GM19463 (cell line): ENCODE data around the gene GRK4.
"Not testable (repeated sequence)": the region's sequence is repeated elsewhere in the genome, so short reads cannot be mapped to it uniquely, and the experiment has no call there.

Experiments used
- ATAC-seq: cut with Tn5 transposase; IDR thresholded peaks from one replicate; pipeline ENCODE4 v1.9.1; 2021; ENCODE audit warnings: mild to moderate bottlenecking, moderate library complexity; ENCODE audit not compliant: unreplicated experiment

GRK4 gene

DNA sequence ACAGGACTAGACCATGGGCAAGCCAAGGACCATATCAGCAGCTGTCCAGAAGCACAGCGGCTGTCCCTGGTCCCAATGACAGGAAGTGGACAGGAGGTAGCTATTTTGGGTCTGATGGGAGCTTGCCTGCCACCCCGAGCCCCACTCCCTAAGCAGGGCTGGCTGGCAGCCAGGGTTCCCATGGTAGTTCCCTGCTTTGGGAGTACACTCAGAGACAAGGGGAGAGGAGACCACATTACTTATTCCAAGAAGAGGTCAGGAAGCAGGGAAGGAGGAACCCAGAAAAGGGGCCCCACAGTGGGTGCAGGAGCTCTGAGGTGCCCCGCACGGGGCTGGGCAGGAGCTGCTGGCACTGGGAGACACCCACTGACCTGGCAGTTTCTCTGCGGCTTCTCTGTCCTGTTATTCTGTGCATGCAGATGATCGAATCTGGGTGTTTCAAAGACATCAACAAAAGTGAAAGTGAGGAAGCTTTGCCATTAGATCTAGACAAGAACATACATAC lies 74.6 kb downstream of the GRK4 start:
- ATAC-seq: no peak

DNA sequence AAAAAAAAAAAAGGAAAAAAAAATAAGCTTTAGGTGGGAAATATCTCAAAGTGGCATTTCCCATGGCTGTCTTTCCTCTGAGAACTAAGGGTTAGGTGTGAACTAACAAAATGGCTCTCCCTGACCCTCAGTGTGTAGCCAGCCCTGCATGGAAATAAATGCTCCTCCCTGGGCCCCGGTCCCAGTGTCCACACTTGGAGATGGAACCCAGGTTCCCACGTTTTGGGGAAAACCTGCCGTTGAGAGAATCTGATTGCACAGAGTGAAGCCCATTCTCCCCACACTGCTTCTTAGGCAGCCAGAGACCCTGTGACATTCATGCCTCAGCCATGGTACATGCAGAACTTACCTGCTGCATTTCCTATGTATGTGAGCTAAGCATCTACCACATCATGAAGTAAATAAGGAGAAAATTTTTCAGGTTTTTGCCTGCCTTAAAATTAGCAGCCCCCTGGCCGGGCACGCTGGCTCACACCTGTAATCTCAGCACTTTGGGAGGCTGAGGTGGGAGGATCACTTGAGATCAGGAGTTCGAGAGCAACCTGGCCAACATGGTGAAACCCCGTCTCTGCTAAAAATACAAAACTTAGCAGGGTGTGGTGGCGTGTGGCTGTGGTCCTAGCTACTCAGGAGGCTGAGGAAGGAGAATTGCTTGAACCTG lies 76.5 kb downstream of the GRK4 start:
- ATAC-seq: no peak

DNA sequence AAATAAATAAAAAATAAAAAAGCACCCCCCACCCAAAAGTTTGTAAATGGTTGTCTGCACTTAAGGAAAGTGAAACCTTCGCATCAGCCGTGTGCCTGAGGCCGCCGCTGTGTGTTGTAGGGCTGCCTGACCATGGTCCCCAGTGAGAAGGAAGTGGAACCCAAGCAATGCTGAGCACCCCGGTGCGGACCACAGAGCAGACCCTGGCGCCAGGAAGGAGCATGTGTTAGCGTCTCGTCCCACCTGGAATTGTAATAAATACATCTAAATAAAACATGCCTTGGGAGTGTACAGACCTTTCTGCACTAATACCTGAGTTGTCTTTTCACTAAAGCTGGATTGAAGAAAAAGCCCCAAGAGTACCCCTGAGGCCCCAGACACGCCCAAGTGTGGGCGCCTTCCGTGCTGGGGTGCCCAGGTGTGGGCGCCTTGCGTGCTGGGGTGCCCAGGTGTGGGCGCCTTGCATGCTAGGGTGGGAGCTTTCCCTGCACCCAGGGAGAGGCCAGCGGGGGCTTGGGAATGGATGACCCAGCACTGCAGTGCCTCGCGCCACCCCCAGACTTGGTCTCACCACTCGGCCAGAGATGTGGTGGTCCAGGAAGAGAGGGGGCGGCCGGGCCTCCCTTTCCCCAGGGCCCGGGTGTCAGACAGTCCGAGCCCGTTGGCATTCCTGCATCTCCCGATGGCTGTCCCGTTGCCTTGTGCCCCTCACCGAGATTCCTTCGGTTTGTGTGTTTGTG lies 77.3 kb downstream of the GRK4 start:
- ATAC-seq: no peak

DNA sequence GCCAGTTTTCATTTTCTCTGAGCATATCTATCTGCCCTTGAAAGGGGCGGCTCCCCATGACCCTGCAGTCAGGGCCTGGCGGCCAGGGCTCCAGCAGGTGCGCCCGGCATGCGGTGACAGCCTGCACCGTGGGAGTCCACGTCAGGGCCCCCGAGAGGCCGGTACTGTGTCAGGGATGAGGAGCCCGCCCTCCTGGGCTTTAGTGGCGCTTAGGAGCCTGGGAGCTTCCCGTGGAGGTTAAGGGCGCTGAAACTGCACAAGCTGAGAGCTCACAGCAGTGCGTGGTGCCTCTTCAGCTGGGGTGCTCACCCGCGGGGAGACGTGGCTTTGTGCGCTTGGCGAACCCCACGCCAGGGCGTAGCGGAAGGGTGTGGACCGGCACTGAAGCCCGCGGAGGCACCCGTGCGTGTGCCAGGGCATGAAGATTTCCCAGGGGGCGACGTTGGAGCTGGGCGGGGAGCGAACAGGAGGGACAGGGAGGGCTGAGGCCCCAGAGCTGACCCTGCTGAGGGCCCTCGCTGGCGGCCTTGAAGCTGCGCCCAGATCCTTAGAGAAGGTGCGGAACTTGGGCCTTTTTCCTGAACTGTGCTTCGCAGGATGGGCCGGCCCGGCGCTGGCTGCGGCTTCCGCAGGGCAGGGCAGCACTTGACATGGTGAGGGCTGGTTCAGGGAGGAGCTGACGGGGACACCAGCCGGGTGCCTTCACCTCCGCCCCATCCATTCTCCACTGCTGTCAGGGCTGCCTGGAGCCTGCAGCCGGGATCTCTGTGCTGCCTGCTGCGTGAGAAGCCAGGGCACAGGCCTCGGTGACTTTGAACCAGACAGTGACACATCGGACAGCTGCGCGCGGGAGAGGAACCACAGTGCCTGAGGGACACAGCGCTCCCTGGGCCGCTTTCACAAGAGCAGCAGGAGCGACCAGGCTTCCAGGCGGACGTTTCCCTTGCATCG lies 78.1 kb downstream of the GRK4 start:
- peak; percentile 33 for ATAC-seq

DNA sequence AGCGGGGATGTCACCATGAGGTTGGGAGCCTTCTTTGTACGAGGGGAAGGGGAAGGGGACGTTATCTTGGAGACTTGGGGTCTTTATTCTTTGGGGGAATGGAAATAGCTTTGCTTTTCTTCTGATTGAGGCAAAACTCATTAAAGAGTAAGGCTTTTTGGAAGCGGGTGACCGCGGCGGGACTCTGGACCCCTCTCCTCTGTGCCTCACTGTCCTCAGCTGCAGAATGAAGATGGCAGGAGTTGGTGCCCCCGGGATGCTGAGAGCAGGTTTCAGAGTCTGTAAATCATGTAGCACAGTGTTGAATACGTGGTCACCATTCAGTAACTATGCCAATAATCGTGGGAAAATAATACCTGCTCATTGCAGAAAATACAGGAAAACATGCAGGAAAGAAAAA lies 78.9 kb downstream of the GRK4 start:
- ATAC-seq: no peak

DNA sequence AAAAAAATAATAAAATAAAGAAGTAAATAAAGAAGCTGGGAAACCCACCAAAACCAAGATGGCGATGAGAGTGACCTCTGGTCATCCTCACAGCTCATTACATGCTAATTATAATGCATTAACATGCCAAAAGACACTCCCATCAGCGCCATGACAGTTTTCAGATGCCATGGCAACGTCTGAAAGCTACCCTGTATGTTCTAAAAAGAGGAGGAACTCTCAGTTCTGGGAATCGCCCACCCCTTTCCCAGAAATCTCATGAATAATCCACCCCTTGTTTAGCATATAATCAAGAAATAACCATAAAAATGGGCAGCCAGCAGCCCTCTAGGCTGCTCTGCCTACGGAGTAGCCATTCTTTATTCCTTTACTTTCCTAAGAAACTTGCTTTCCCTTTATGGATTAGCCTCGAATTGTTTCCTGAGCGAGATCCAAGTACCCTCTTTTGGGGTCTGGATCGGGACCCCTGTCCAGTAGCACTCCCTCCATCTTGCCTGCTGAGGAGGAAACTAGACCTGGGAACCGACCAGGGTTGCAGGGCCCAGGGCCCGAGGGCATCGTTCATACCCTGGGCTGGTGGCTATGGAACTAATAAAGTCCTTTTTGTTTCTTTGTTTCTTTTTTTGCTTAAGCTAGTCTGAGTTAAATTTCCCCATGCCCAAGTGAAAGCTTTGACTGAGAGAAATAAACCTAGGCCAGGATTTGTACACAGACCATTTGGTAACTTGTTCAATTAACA lies 80.1 kb downstream of the GRK4 start:
- ATAC-seq: no peak

DNA sequence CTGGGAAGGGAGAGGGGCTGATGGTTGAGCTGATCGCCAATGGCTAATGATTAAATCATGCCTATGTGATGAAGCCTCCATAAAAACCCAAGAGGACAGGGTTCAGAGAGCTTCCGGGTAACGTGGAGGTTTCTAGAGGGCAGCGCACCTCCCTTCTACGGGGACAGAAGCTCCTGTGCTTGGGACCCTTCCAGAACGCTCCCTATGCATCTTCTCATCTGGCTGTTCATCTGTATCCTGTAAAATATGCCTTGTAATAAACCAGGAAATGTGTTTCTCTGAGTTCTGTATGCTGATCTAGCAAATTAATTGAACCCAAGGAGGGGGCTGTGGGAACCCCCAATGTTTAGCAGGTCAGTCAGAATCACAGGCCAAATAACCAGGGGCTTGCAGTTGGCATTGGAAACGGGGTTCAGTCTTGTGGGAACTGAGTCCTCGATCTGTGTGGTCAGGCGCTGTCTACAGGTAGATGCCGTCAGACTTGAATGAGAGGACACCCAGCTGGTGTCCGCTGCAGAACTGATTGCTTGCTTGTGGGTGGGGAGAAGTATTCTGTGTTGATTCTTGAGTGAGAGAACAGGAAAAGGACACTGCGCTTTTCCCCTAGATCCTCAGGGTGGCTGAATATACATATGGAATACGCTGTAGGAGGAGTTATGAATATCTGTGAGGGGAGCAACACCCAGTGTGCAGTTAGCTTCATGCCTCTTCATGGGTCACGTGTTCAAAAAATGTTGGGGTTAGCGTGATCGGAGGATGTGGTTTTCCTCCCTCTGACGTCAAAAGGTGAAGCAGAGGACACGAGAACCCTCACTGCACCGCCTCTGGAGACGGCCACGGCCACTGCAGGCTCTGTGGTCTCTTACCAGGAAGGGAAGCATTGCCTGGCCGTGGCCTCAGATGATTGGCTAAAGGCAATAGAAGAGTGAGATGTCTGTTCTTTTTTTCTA lies 81.8 kb downstream of the GRK4 start:
- ATAC-seq: no peak

DNA sequence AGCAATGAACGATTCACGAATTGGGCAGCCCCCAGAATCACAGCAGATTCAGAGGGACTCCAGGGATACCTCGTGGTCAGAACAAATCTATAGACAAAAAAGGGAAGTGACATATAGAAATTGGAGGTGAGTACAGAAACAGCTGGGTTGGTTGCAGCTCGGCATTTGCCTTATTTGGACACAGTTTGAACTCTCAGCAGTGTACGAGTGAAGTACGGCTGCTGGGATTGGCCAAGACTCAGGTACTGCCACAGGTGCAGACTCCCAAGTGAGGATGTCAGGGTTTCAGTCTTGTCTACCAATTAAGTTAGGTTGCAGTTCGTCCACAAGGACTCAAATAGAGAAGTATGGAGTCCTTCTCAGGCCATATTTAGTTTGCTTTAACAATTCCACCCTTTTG lies 82.8 kb downstream of the GRK4 start:
- no peak for ATAC-seq

DNA sequence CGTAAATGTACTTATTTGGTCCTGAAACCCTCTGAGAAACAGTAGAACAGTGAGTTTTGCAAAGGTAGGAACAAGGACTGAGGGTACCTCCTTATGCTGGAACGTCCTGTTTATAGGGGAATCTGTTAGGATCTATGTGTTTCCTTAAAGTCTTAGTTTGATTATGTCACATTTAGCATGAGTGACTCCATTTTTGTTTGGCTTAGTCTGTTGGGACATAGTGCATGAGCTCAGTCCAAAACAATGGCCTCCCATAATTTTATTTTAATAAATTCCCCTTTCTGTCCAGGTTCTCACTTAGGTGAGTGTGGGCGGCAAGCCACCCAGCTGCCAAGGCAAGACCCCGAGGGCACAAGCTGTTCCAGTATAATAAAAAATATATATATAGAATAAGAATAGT lies 83.3 kb downstream of the GRK4 start:
- no peak for ATAC-seq

DNA sequence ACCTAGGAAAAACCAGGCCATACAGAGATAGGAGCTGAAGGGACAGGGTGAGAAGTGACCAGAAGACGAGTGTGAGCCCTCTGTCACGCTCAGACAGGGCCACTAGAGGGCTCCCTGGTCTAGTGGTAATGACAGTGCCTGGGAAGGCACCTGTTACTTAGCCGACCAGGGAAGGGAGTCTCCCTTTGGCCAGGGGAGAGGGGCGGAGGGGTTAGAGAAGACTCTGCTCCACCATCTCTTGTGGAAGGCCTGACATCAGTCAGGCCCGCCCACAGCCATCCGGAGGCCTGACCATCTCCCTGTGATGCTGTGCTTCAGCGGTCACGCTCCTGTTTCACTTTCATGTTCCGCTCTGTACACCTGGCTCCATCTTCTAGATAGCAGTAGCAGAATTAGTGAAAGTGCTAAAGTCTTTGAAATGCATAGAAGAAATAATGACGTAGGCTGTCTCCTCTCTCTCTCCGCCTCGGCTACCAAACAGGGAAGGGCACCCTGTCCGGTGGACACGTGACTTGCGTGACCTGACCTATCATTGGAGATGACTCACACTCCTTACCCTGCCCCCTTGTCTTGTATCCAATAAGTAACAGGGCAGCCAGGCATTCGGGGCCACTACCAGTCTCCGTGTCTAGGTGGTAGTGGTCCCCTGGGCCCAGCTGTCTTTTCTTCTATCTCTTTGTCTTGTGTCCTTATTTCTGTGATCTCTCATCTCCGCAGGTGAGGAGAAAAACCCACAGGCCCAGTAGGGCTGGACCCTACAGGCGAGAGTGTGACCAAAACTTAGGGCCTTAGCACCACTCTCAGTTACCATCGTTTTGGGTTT lies 84.3 kb downstream of the GRK4 start:
- peak; percentile 96 for ATAC-seq

DNA sequence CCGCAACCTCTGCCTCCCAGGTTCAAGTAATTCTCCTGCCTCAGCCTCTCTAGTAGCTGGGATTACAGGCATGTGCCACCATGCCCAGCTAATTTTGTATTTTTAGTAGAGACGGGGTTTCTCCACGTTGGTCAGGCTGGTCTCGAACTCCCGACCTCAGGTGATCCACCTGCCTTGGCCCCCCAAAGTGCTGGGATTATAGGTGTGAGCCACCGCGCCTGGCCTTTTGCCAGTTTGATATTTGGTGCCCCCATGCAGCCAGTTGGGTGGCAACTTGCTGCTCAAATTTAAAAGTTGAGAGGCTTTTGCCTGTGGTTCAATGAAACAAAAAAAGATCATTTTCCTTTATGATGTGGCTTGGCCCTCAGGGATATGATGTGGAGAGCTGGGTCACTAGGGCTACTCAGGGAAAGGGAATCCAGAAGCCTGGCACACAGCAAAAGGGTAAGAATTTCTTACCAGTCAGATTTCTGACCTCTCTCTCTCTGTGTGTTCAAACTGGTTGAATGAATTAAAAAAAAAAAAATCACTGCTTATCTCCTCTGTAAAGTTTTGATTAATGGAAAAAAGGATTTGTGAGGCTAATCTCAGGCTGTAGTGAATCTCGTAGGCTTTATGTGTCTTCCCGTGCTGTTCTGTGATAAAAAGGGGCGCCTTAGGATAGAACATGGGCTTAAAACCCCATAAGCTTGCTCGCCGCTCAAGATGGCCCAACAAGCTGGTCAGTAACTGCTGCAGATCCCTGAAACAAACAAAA lies 87.9 kb downstream of the GRK4 start:
- not testable (repeated sequence) for ATAC-seq

DNA sequence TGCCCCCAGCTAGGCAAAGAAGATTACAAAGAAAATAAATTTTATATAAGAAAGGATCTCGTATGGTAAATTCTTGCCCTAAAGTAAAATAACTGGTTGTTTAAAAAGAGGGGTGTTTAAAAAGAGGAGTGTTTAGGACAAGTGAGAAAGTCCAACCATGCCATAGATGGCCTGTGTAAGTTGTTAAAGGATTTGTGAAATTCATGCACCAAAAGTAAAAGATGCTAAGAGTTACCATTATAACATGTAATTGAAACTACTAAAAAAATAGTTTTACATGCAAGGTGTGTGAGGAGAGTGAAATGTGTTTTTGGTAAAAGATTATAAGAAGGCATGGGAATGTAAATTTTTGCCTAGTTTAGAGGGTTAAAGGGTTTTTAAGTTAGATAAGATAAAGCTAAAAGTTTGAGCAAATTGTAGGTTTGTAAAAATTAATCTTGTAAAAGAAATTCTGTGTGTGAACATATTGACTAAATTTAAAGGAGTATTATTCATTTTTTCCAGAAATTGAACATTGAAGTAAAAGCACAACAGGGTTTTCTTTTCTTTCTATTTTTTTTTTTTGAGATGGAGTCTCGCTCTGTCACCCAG lies 90.9 kb downstream of the GRK4 start:
- no peak for ATAC-seq

DNA sequence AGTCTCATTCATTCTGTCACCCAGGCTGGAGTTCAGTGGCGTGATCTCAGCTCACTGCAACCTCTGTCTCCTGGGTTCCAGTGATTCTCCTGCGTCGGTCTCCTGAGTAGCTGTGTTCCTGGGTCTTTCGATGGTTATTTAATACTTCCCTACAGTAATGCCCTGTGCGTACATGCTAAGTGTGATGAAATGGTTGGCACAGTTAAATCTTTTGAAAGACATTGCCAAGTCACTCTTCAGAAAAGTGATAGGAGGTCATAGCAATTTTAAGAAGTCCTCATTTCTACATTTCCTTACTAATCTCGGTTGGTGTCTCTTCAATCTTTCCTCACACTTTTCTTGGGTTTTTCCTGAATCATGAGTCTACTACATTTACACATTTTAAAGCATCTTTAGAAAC lies 96.6 kb downstream of the GRK4 start:
- no peak for ATAC-seq

DNA sequence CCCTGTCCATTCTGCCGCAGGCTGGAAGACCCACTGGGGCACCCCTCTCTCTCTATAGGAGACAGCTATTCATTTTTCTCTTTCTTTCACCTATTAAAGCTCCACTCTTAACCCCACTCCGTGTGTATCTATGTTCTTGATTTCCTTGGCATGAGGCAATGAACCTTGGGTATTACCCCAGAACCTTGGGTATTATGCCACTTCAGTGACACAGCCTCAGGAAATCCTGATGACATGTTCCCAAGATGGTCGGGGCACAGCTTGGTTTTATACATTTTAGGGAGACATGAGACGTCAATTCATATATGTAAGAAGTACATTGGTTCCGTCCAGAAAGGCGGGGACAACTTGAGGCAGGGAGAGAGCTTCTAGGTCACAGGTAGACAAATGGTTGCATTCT lies 97.6 kb downstream of the GRK4 start:
- ATAC-seq: no peak

DNA sequence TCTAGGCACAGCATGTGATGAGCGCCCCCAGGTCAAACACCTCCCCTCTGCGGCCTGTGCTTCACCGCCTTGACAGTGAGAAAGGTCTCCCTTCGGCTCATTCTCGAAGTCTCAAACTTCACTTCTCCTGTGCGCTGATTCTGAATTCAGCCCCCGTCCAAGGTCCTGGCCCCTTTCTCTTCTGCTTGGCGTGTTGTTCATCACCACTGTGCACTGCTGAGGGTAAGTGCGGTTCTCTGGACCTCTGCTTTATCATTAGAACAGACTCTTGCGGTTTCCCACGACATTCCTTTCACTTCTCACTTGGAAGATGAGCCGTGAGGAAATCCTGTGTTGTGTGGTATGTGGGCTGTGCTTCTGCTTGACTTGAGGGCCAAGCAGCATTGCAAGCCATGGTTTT lies 99.1 kb downstream of the GRK4 start:
- ATAC-seq: no peak

DNA sequence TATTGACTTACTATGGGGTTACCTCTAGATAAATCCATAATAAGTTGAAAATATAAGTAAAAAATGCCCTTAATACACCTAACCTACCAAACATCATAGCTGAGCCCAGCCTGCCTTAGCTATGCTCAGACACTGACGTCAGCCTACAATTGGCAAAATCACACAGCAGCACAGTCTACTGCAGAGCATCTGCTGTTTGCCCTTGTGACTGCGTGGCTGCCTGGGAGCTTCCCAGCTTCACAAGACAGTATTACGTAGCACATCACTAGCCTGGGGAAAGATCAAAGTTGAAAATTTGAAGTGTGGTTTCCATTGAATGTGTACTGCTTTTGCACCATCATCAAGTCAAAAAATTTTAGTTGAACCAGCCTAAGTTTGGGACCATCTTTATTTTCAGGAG lies 102.2 kb downstream of the GRK4 start:
- no peak for ATAC-seq

DNA sequence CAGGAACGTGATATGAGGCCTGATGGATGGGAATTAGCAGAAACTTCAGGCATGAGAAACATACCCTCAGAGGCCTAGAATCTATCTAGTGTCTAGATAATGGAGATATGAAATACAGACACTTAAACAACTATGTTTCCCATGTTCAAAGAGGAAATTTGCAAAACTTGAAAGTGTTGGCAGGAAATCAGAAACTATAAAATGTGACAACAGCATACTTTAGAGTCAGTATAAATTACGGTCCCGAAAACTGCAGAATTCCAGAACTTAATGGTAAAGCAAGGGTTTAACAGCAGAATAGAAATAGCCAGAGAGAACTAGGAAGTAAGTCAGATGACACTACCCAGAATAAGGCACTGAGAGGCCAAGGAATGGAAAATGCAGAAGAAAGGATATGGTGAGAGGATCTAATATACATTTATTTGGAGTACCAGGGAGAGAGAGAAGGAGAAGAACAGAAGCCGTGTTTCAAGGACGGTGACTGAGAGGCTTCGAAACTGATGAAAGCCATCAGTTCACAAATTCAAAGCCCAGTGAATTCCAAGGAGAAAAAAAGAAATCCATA lies 103.5 kb downstream of the GRK4 start:
- ATAC-seq: no peak
